ENCODE data around the gene BACE2. TPM values are rescaled to one million over a fixed set of nuclear protein-coding genes. Genes with fewer than 3 reads are reported as not detected.

The BACE2 gene
- total and polyA plus RNA-seq, 2 donors (not counting 1 experiment from before 2014, with no cell fraction given) = 18.4 to 40.8 TPM

DNA sequence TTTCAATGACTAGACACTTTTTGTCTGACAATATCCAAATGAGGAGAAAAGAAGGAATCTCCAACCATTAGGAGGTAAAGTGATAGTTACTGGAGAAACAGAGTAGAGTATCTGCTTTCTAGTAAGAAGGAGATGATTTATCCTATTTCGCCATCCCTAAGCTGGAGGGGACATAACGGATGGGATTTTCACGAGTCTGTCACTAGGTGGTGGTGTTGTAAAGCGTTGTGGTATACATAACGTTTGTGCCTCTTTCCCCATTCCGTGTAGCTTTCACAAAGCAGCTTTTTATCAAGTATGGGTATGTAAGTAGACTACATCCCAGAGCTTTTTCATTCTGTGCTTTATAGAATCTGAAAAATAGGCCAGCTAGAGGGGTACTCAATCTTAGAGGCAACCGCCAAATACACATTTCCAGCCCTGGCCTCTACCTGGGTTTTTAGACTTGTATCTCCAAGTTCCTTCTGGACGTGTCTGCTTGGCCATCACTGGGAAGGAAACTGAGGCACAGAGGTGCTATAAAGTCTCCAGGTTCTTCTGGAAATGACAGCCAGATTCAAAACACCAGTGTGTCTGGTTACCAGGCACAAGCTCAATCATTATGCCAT lies 115.4 kb downstream of the BACE2 start:
- peaks cover 2% of the 10 kb centered on the region for H3K4me1 Mint-ChIP-seq
- H3K27ac Mint-ChIP-seq = no peak overlapping the region
- Histone ChIP-seq H3K27ac (ENCODE audit: low read length in 2 of 2) (no peak overlapping the region), H4K20me1 (ENCODE audit: control insufficient read depth, insufficient read depth, low read length, poor library complexity, severe bottlenecking) (no peaks in the 10 kb centered on the region), H3K9ac (ENCODE audit: low read length) (no peak overlapping the region), H3K9me3 (ENCODE audit: control extremely low read depth in 1 of 3, control insufficient read depth in 2 of 3, insufficient read depth in 1 of 3, low read length in 2 of 3) (no peaks in the 10 kb centered on the region), H2AFZ (ENCODE audit: insufficient read depth, low read depth, low read length, poor library complexity, severe bottlenecking) (no peak overlapping the region), H3K4me1 (ENCODE audit: control insufficient read depth in 2 of 2, insufficient read depth in 2 of 2, low read length in 2 of 2) (peaks cover 0 to 4% of the 10 kb centered on the region in 2 donors), H3K36me3 (replicated peaks in 1 of 2; ENCODE audit: control extremely low read depth in 1 of 2, control insufficient read depth in 1 of 2, extremely low read depth in 1 of 2, insufficient read depth in 2 of 2, low read length in 1 of 2) (no peaks in the 10 kb centered on the region), H3K27me3 (replicated peaks in 1 of 4; ENCODE audit: control extremely low read depth in 1 of 4, control insufficient read depth in 3 of 4, insufficient read depth in 4 of 4, low read length in 3 of 4) (peaks cover 0 to 2% (median 0%) of the 10 kb centered on the region in 4 experiments), H3K79me2 (ENCODE audit: control insufficient read depth, insufficient read depth, low read length) (no peaks in the 10 kb centered on the region), H3K4me2 (replicated peaks; ENCODE audit: low read depth, low read length, poor library complexity, severe bottlenecking) (no peak overlapping the region), H3K4me3 (ENCODE audit: control extremely low read depth in 1 of 5, extremely low read depth in 1 of 5, insufficient read depth in 1 of 5, low read depth in 2 of 5, low read length in 4 of 5) (no peak overlapping the region)
- WGBS (ENCODE audit: insufficient coverage) = 61% methylated on average over 3 of the region's 8 CpGs
- CTCF ChIA-PET = interaction anchor here (0.5 to 5.1 kb wide), 85 partner anchors 9 to 976 kb away, joined by 3 to 138 read pairs (median 5); partner anchors contain the start of genes BACE2, MX1, MX2 and RIPK4
- DNase-seq = peak; percentile 77
- no peak overlapping the region for H3K4me3 Mint-ChIP-seq
- no peaks in the 10 kb centered on the region for H3K9me3 Mint-ChIP-seq (ENCODE audit: insufficient read depth)
- peak; percentile 81 for ATAC-seq (ENCODE audit: low read depth)
- peaks cover 7% of the 10 kb centered on the region for H3K27me3 Mint-ChIP-seq
- no peak for TF ChIP-seq EZH2 (IDR thresholded peaks at IDR 0.05; ENCODE audit: borderline replicate concordance, insufficient read depth, low read depth, low read length, poor library complexity, severe bottlenecking)
- TF ChIP-seq, protein P1, sequence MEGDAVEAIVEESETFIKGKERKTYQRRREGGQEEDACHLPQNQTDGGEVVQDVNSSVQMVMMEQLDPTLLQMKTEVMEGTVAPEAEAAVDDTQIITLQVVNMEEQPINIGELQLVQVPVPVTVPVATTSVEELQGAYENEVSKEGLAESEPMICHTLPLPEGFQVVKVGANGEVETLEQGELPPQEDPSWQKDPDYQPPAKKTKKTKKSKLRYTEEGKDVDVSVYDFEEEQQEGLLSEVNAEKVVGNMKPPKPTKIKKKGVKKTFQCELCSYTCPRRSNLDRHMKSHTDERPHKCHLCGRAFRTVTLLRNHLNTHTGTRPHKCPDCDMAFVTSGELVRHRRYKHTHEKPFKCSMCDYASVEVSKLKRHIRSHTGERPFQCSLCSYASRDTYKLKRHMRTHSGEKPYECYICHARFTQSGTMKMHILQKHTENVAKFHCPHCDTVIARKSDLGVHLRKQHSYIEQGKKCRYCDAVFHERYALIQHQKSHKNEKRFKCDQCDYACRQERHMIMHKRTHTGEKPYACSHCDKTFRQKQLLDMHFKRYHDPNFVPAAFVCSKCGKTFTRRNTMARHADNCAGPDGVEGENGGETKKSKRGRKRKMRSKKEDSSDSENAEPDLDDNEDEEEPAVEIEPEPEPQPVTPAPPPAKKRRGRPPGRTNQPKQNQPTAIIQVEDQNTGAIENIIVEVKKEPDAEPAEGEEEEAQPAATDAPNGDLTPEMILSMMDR (IDR thresholded peaks at IDR 0.05) = peak; percentile 93
- POLR2A ChIA-PET = interaction anchor here (1.2 kb wide), 1 partner anchor 85 kb away, joined by 3 read pairs; no protein-coding TSS in a partner anchor
- intact Hi-C loops (cut with micrococcal nuclease) = loop anchor here (5.0 kb wide), 3 partner anchors 84 to 834 kb away; no protein-coding TSS in a partner anchor

- H3K4me1 Mint-ChIP-seq = peaks cover 3% of the 10 kb centered on the region
- intact Hi-C loops (cut with micrococcal nuclease) = no loop called here
- POLR2A ChIA-PET = no interaction called here
Measured at GRCh38 chr21:41289431-41289830, 121.5 kb downstream of the BACE2 start.

More at GRCh38 chr21:41289431-41289830, 121.5 kb downstream of the BACE2 start:
- Histone ChIP-seq H3K27me3 (replicated peaks in 1 of 4; ENCODE audit: control extremely low read depth in 1 of 4, control insufficient read depth in 3 of 4, insufficient read depth in 4 of 4, low read length in 3 of 4) (peaks cover 0 to 25% (median 10%) of the 10 kb centered on the region in 4 experiments), H3K9ac (ENCODE audit: low read length) (no peak overlapping the region), H3K4me1 (ENCODE audit: control insufficient read depth in 2 of 2, insufficient read depth in 2 of 2, low read length in 2 of 2) (peaks cover 0 to 5% of the 10 kb centered on the region in 2 donors), H3K36me3 (replicated peaks in 1 of 2; ENCODE audit: control extremely low read depth in 1 of 2, control insufficient read depth in 1 of 2, extremely low read depth in 1 of 2, insufficient read depth in 2 of 2, low read length in 1 of 2) (no peaks in the 10 kb centered on the region), H3K4me3 (ENCODE audit: control extremely low read depth in 1 of 5, extremely low read depth in 1 of 5, insufficient read depth in 1 of 5, low read depth in 2 of 5, low read length in 4 of 5) (no peak overlapping the region), H3K9me3 (ENCODE audit: control extremely low read depth in 1 of 3, control insufficient read depth in 2 of 3, insufficient read depth in 1 of 3, low read length in 2 of 3) (peaks cover 0 to 14% (median 1%) of the 10 kb centered on the region in 3 donors), H2AFZ (ENCODE audit: insufficient read depth, low read depth, low read length, poor library complexity, severe bottlenecking) (no peak overlapping the region), H3K79me2 (ENCODE audit: control insufficient read depth, insufficient read depth, low read length) (no peaks in the 10 kb centered on the region), H4K20me1 (ENCODE audit: control insufficient read depth, insufficient read depth, low read length, poor library complexity, severe bottlenecking) (no peaks in the 10 kb centered on the region), H3K27ac (ENCODE audit: low read length in 2 of 2) (no peak overlapping the region), H3K4me2 (replicated peaks; ENCODE audit: low read depth, low read length, poor library complexity, severe bottlenecking) (no peak overlapping the region)
- DNase-seq (no peak), ATAC-seq (ENCODE audit: low read depth) (no peak)
- CTCF ChIA-PET = no interaction called here
- H3K9me3 Mint-ChIP-seq (ENCODE audit: insufficient read depth) = no peaks in the 10 kb centered on the region
- H3K27ac Mint-ChIP-seq = no peak overlapping the region
- TF ChIP-seq, protein P1 (IDR thresholded peaks at IDR 0.05) = no peak
- no peak for TF ChIP-seq EZH2 (IDR thresholded peaks at IDR 0.05; ENCODE audit: borderline replicate concordance, insufficient read depth, low read depth, low read length, poor library complexity, severe bottlenecking)
- no peak overlapping the region for H3K4me3 Mint-ChIP-seq
- 85% methylated on average over 11 of the region's 13 CpGs for WGBS (ENCODE audit: insufficient coverage)
- peaks cover 30% of the 10 kb centered on the region for H3K27me3 Mint-ChIP-seq
